Measurements from ENCODE around the gene FAM118B.

FAM118B gene

GRCh38 chr11:126256216-126256615, 44.6 kb downstream of the FAM118B start:
- TF ChIP-seq RAD21 (IDR thresholded peaks at IDR 0.05; ENCODE audit: low read depth): no peak
- no peak for TF ChIP-seq YY1 (IDR thresholded peaks at IDR 0.05; ENCODE audit: low read depth)
- no peak for TF ChIP-seq EGR1 (IDR thresholded peaks at IDR 0.05)
- TF ChIP-seq CREB1 (IDR thresholded peaks at IDR 0.05; ENCODE audit: low read depth): no peak
- TF ChIP-seq, protein P1, sequence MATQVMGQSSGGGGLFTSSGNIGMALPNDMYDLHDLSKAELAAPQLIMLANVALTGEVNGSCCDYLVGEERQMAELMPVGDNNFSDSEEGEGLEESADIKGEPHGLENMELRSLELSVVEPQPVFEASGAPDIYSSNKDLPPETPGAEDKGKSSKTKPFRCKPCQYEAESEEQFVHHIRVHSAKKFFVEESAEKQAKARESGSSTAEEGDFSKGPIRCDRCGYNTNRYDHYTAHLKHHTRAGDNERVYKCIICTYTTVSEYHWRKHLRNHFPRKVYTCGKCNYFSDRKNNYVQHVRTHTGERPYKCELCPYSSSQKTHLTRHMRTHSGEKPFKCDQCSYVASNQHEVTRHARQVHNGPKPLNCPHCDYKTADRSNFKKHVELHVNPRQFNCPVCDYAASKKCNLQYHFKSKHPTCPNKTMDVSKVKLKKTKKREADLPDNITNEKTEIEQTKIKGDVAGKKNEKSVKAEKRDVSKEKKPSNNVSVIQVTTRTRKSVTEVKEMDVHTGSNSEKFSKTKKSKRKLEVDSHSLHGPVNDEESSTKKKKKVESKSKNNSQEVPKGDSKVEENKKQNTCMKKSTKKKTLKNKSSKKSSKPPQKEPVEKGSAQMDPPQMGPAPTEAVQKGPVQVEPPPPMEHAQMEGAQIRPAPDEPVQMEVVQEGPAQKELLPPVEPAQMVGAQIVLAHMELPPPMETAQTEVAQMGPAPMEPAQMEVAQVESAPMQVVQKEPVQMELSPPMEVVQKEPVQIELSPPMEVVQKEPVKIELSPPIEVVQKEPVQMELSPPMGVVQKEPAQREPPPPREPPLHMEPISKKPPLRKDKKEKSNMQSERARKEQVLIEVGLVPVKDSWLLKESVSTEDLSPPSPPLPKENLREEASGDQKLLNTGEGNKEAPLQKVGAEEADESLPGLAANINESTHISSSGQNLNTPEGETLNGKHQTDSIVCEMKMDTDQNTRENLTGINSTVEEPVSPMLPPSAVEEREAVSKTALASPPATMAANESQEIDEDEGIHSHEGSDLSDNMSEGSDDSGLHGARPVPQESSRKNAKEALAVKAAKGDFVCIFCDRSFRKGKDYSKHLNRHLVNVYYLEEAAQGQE (IDR thresholded peaks at IDR 0.05; ENCODE audit: low read depth): no peak
- TF ChIP-seq TEAD4 (IDR thresholded peaks at IDR 0.05): no peak
- TF ChIP-seq MAX (IDR thresholded peaks at IDR 0.05): no peak
- TF ChIP-seq ZBTB7A (IDR thresholded peaks at IDR 0.05; ENCODE audit: low read depth): no peak
- no peak for TF ChIP-seq TAF1 (IDR thresholded peaks at IDR 0.05; ENCODE audit: low read depth)
- TF ChIP-seq CEBPB (IDR thresholded peaks at IDR 0.05): no peak
- no peak for TF ChIP-seq TCF12 (IDR thresholded peaks at IDR 0.05; ENCODE audit: low read depth)
- no peak for TF ChIP-seq NFIC (IDR thresholded peaks at IDR 0.05)
- TF ChIP-seq EP300 (IDR thresholded peaks at IDR 0.05; ENCODE audit: borderline replicate concordance): no peak
- TF ChIP-seq FOXM1 (IDR thresholded peaks at IDR 0.05; ENCODE audit: borderline replicate concordance, low read depth): no peak
- TF ChIP-seq, protein P2, sequence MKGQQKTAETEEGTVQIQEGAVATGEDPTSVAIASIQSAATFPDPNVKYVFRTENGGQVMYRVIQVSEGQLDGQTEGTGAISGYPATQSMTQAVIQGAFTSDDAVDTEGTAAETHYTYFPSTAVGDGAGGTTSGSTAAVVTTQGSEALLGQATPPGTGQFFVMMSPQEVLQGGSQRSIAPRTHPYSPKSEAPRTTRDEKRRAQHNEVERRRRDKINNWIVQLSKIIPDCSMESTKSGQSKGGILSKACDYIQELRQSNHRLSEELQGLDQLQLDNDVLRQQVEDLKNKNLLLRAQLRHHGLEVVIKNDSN (IDR thresholded peaks at IDR 0.05): no peak

GRCh38 chr11:126257144-126257543, 45.6 kb downstream of the FAM118B start:
- TF ChIP-seq TEAD4 (IDR thresholded peaks at IDR 0.05) (no peak), CEBPB (IDR thresholded peaks at IDR 0.05) (peak; percentile 55; the same call in 1 of the 2 replicates)

DNA sequence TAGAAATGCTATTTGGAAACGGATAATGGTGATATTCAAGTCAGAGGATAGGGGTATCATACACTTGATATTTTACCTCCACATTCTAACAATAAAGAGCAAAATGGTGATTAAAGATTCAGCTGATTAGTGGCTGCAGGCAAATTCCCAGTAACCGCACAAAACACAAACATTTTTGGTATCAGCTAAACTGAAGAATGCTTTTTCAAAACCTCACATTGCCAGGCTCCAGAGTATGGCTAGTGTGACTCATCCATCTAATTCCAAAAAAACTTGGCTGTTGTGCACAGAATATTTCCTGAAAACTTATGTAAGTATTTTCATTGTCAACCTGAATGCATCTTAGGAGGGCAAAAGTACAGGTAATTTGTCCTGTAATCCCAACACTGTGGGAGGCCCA, 46.2 kb downstream of the FAM118B start:
- TF ChIP-seq, protein P1 (IDR thresholded peaks at IDR 0.05; ENCODE audit: low read depth): no peak

GRCh38 chr11:126262216-126262615, 50.6 kb downstream of the FAM118B start:
- TF ChIP-seq EGR1 (IDR thresholded peaks at IDR 0.05) (no peak), YY1 (IDR thresholded peaks at IDR 0.05; ENCODE audit: low read depth) (no peak), TAF1 (IDR thresholded peaks at IDR 0.05; ENCODE audit: low read depth) (no peak), RAD21 (IDR thresholded peaks at IDR 0.05; ENCODE audit: low read depth) (no peak), CREB1 (IDR thresholded peaks at IDR 0.05; ENCODE audit: low read depth) (no peak), NFIC (IDR thresholded peaks at IDR 0.05) (no peak)
- TF ChIP-seq, protein P2 (IDR thresholded peaks at IDR 0.05): no peak

DNA sequence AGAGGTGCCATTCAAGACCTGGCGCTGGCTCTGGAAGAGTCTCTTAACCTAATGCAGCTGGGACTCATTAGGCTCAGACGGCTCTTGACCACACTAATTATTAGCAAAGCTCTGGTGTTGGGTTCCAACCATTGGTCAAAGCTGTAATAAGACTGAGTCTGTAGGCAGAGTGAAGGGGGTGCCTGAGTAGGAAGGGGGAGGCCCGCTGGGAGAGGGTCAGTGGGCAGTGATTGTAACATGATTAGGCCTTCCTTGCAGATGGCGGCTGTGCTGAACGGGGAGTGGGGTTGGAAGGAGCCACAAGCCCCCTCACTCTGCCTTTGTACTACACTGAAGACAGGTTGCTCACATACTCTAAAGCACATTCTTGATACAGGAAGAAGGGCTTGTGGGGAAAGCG, 51.9 kb downstream of the FAM118B start:
- no peak for TF ChIP-seq MAX (IDR thresholded peaks at IDR 0.05)
- TF ChIP-seq, protein P2 (IDR thresholded peaks at IDR 0.05): no peak
- TF ChIP-seq TCF12 (IDR thresholded peaks at IDR 0.05; ENCODE audit: low read depth): no peak
- TF ChIP-seq, protein P1 (IDR thresholded peaks at IDR 0.05; ENCODE audit: low read depth): no peak
- TF ChIP-seq CEBPB (IDR thresholded peaks at IDR 0.05): no peak
- TF ChIP-seq RAD21 (IDR thresholded peaks at IDR 0.05; ENCODE audit: low read depth): no peak
- no peak for TF ChIP-seq EP300 (IDR thresholded peaks at IDR 0.05; ENCODE audit: borderline replicate concordance)
